Endothelial cell of umbilical vein (primary cell): Measurements from ENCODE around the gene UGGT2. TPM values are rescaled to one million over a fixed set of nuclear protein-coding genes. Genes with fewer than 3 reads are reported as not detected.

ENCODE experiments used
- BruUV-seq: library from RNA; stranded (reverse); fragments of 400-500 nt; replicated peaks from 2 replicates; lab custom pipeline; 2021; lab: Mats Ljungman, UMichigan
- CTCF ChIA-PET: fragments of 300-600, 350-600 bp; sonication (Branson Sonifier 250); formaldehyde crosslinking; loops from one replicate; lab custom pipeline; 2021; ENCODE audit warnings: antibody characterized with exemption, inconsistent platforms; lab: Charles Lee
- POLR2A ChIA-PET: fragments of 300-600, 350-600 bp; sonication (Branson Sonifier 250); formaldehyde crosslinking; loops from one replicate; lab custom pipeline; 2021; ENCODE audit warnings: antibody characterized with exemption, inconsistent platforms; lab: Charles Lee
- DNase-seq: peaks from one replicate; pipeline ENCODE4 v3.0.0-alpha.2; 2011; ENCODE audit warnings: low read depth, low spot score
- FAIRE-seq: peaks from 2 replicates; lab custom pipeline; 2011; peaks lifted over from hg19 to GRCh38; lab: Jason Lieb, UNC
- H2AFZ ChIP-seq: 2 replicates; pipeline ENCODE4 v1.6.0; 2012; ENCODE audit warnings: low read depth, low read length, control low read depth, inconsistent platforms
- H3K27ac ChIP-seq: 2 replicates; pipeline ENCODE4 v1.5.1; 2011; ENCODE audit warnings: low read depth, mild to moderate bottlenecking, control low read depth, low read length, moderate library complexity; ENCODE audit not compliant: insufficient read depth
- H3K27me3 ChIP-seq, 2 experiments: 2 replicates each; pipeline versions ENCODE4 v1.6.0 to v1.6.1; 2011; ENCODE audit warnings: low read length in 2 of 2, mixed read lengths in 1 of 2; ENCODE audit not compliant: control insufficient read depth in 2 of 2, insufficient read depth in 2 of 2
- H3K36me3 ChIP-seq, 2 experiments: 2 replicates in 1 of 2; 3 replicates in 1 of 2; pipeline ENCODE4 v1.5.1; 2011; ENCODE audit warnings: low read length in 2 of 2, mild to moderate bottlenecking in 1 of 2, moderate library complexity in 1 of 2; ENCODE audit not compliant: control insufficient read depth in 2 of 2, insufficient read depth in 2 of 2; ENCODE audit errors: extremely low read depth in 1 of 2
- H3K4me1 ChIP-seq: 3 replicates; pipeline ENCODE4 v1.5.1; 2011; ENCODE audit warnings: mild to moderate bottlenecking, low read length; ENCODE audit not compliant: control insufficient read depth, insufficient read depth; ENCODE audit errors: extremely low read depth
- H3K4me2 ChIP-seq: 2 replicates; pipeline ENCODE4 v1.6.1; 2011; ENCODE audit warnings: low read length, control low read depth, mixed read lengths; ENCODE audit not compliant: insufficient read depth
- H3K4me3 ChIP-seq, 3 experiments: fragments of 200-600 bp in 1 of 3; sonication (generic), shearing (Covaris generic) in 1 of 3; replicated peaks in 1 of 3; 2 replicates each; pipeline ENCODE4 v1.5.1; 2011 to 2016; ENCODE audit warnings: control low read depth in 3 of 3, low read length in 3 of 3, mild to moderate bottlenecking in 2 of 3, inconsistent platforms in 1 of 3, low read depth in 1 of 3, moderate library complexity in 1 of 3; ENCODE audit not compliant: insufficient read depth in 1 of 3
- H3K79me2 ChIP-seq: 2 replicates; pipeline ENCODE4 v1.6.0; 2012; ENCODE audit warnings: low read length, inconsistent platforms; ENCODE audit not compliant: control insufficient read depth, insufficient read depth
- H3K9ac ChIP-seq: replicated peaks from 2 replicates; pipeline ENCODE3; 2011; ENCODE audit warnings: low read length, control low read depth; ENCODE audit not compliant: insufficient read depth; ENCODE audit errors: extremely low read depth
- H3K9me1 ChIP-seq: replicated peaks from 3 replicates; pipeline ENCODE4 v1.6.0; 2011; ENCODE audit warnings: mild to moderate bottlenecking, low read length; ENCODE audit not compliant: control insufficient read depth, insufficient read depth; ENCODE audit errors: extremely low read depth
- H3K9me3 ChIP-seq: replicated peaks from 2 replicates; pipeline ENCODE4 v1.5.1; 2012; ENCODE audit warnings: low read length, inconsistent platforms; ENCODE audit not compliant: control insufficient read depth, insufficient read depth
- H4K20me1 ChIP-seq: replicated peaks from 2 replicates; pipeline ENCODE3; 2011; ENCODE audit warnings: mild to moderate bottlenecking, low read length; ENCODE audit not compliant: control insufficient read depth, insufficient read depth; ENCODE audit errors: extremely low read depth
- CTCF ChIP-seq, 2 donors: IDR thresholded peaks; 1 replicate in 1 of 2; 2 replicates in 1 of 2; pipeline ENCODE4 v1.5.1; 2011; ENCODE audit warnings: low read length in 2 of 2, mild to moderate bottlenecking in 2 of 2, moderate library complexity in 2 of 2, control low read depth in 1 of 2, inconsistent platforms in 1 of 2, low read depth in 1 of 2; ENCODE audit not compliant: insufficient read depth in 1 of 2; ENCODE audit errors: extremely low read depth in 1 of 2
- EZH2 ChIP-seq: IDR thresholded peaks from 2 replicates; pipeline ENCODE4 v1.6.1; 2012; ENCODE audit warnings: borderline replicate concordance, low read depth, mild to moderate bottlenecking, moderate library complexity, low read length, inconsistent platforms; ENCODE audit not compliant: severe bottlenecking
- FOS ChIP-seq: IDR thresholded peaks from 2 replicates; pipeline ENCODE4 v1.6.1; 2011; ENCODE audit warnings: mild to moderate bottlenecking, low read length, moderate library complexity, borderline replicate concordance; ENCODE audit not compliant: insufficient read depth
- GATA2 ChIP-seq: IDR thresholded peaks from 2 replicates; pipeline ENCODE4 v1.7.0; 2011; ENCODE audit warnings: low read depth, mild to moderate bottlenecking, moderate library complexity, mixed read lengths, low read length; ENCODE audit not compliant: insufficient read length, insufficient read depth
- JUN ChIP-seq: IDR thresholded peaks from 2 replicates; pipeline ENCODE4 v1.6.1; 2011; ENCODE audit warnings: borderline replicate concordance, low read depth; ENCODE audit not compliant: insufficient read length, insufficient read depth
- MAX ChIP-seq: IDR thresholded peaks from 2 replicates; pipeline ENCODE4 v1.6.1; 2011; ENCODE audit not compliant: insufficient read depth, insufficient read length
- MYC ChIP-seq: IDR thresholded peaks from one replicate; pipeline ENCODE4 v1.6.1; 2011; ENCODE audit warnings: mild to moderate bottlenecking, low read depth, low read length
- POLR2A ChIP-seq: IDR thresholded peaks from 2 replicates; pipeline ENCODE4 v1.6.1; 2012; ENCODE audit warnings: low read depth, mild to moderate bottlenecking, control low read depth, low read length
- POLR2AphosphoS5 ChIP-seq: IDR thresholded peaks from 2 replicates; pipeline ENCODE4 v1.6.1; 2012; ENCODE audit warnings: low read depth, mild to moderate bottlenecking, control low read depth, low read length, moderate library complexity; ENCODE audit not compliant: insufficient read depth
- dilution Hi-C: fragments of 300-500 bp; cut with MboI; formaldehyde crosslinking; loops from one replicate; pipeline ENCODE4 v1.15.0; 2019; ENCODE audit warnings: low sequenced_read_pairs; ENCODE audit not compliant: extremely low pct_ligation_motif_present
- intact Hi-C: fragments of 100-400 bp; cut with micrococcal nuclease; formaldehyde crosslinking; loops from one replicate; pipeline ENCODE4 v1.10.0; 2022
- polyA plus RNA-seq, 4 experiments: library from polyadenylated mRNA; depleted of rRNA in 3 of 4; stranded (reverse) in 3 of 4; unstranded in 1 of 4; fragments of >200 nt; gene quantifications; 2 replicates each; pipeline versions ENCODE4 v1.2.1 to v1.2.3, GENCODE V29; 2011 to 2012; ENCODE audit warnings: missing spikeins in 1 of 4
- total RNA-seq: library from RNA; stranded (reverse); gene quantifications from 2 replicates; pipeline ENCODE4 v1.2.3, GENCODE V29; 2021

UGGT2 gene
- total and polyA plus RNA-seq, 2 donors (not counting 3 experiments of a cell fraction or from before 2014, with no cell fraction given), result 4.6 to 25.1 TPM

- no peaks in the 10 kb centered on the region for H4K20me1 ChIP-seq
- ChIA-PET CTCF (interaction anchor here (0.9 to 1.4 kb wide), 5 partner anchors 9 to 752 kb away, joined by 3 to 6 read pairs (median 3); no protein-coding TSS in a partner anchor), POLR2A (no interaction called here)
- no peak overlapping the region for H2AFZ ChIP-seq
- H3K36me3 ChIP-seq, result no peaks in the 10 kb centered on the region
- H3K9me1 ChIP-seq, result no peaks in the 10 kb centered on the region
- intact Hi-C loops, result no loop called here
- no peaks in the 10 kb centered on the region for H3K9me3 ChIP-seq
- dilution Hi-C loops, result no loop called here
- TF ChIP-seq EZH2 (no peak), CTCF (IDR thresholded peaks at IDR 0.05; ENCODE audit: extremely low read depth in 1 of 2, insufficient read depth in 1 of 2, low read depth in 1 of 2, low read length in 2 of 2) (no peak), GATA2 (no peak), FOS (no peak), POLR2AphosphoS5 (no peak), POLR2A (no peak), JUN (no peak), MAX (no peak), MYC (no peak)
- no peaks in the 10 kb centered on the region for H3K4me1 ChIP-seq
- BruUV-seq, result no TSS peak
- H3K27me3 ChIP-seq, result peaks cover 14 to 33% of the 10 kb centered on the region in 2 experiments
- no peak overlapping the region for H3K4me2 ChIP-seq
- FAIRE-seq (no peak), DNase-seq (no peak)
- no peak overlapping the region for H3K27ac ChIP-seq
- H3K79me2 ChIP-seq, result no peaks in the 10 kb centered on the region
- H3K4me3 ChIP-seq, result no peak overlapping the region
- no peak overlapping the region for H3K9ac ChIP-seq
These were observed 12.6 kb upstream of the UGGT2 start for GRCh38 chr13:96065849-96066248.
